K562 (cell line): ENCODE measurements around the gene PPCDC. TPM values are rescaled to one million over a fixed set of nuclear protein-coding genes. Genes with fewer than 3 reads are reported as not detected.
A peak's percentile ranks its signal among the peaks of the same experiment; 100 is the strongest.

ENCODE experiments used
- BRD4 ChIP-seq: fragments of 200-600 bp; sonication (generic); IDR thresholded peaks from 2 replicates; pipeline ENCODE4 v1.6.1; 2017; ENCODE audit warnings: inconsistent platforms
- ELF2 ChIP-seq: fragments of 250-450 bp; sonication (Bioruptor Pico); IDR thresholded peaks from 2 replicates; pipeline ENCODE4 v1.5.0; 2021; ENCODE audit warnings: mild to moderate bottlenecking
- MAFG ChIP-seq: fragments of 450-650 bp; conservative IDR thresholded peaks from 2 replicates; pipeline ENCODE4 v1.6.1; 2016; ENCODE audit warnings: missing genetic modification characterization, missing compliant biosample characterization
- MECOM ChIP-seq: fragments of 250-450 bp; sonication (Bioruptor Pico); IDR thresholded peaks from 2 replicates; pipeline ENCODE4 v1.8.0; 2022; ENCODE audit warnings: inconsistent platforms
- MYNN ChIP-seq, 2 experiments: sonication (generic); formaldehyde crosslinking in 1 of 2; IDR thresholded peaks; 2 replicates each; pipeline versions ENCODE4 v1.5.0 to v1.6.1; 2016 to 2020; ENCODE audit warnings: antibody characterized with exemption in 1 of 2, missing genetic modification reagents in 1 of 2
- PML ChIP-seq: IDR thresholded peaks from 2 replicates; pipeline ENCODE4 v1.6.1; 2012; ENCODE audit warnings: low read length, inconsistent platforms
- PPARD ChIP-seq: fragments of 250-450 bp; sonication (Bioruptor Pico); IDR thresholded peaks from 2 replicates; pipeline ENCODE4 v1.8.0; 2022; ENCODE audit warnings: inconsistent platforms, mild to moderate bottlenecking, moderate library complexity
- RAD21 ChIP-seq, 2 experiments: fragments of 250-450 bp in 1 of 2; fragments of 450-650 bp in 1 of 2; sonication (Bioruptor Pico) in 1 of 2; formaldehyde crosslinking in 1 of 2; IDR thresholded peaks in 1 of 2; conservative IDR thresholded peaks in 1 of 2; 2 replicates each; pipeline versions ENCODE4 v1.4.0 to v1.8.0; 2020 to 2022; ENCODE audit warnings: mild to moderate bottlenecking in 2 of 2, moderate library complexity in 1 of 2
- RBM34 ChIP-seq: fragments of 200-400 bp; formaldehyde crosslinking; IDR thresholded peaks from 2 replicates; pipeline ENCODE4 v1.6.1; 2018; ENCODE audit warnings: low read length, borderline replicate concordance; ENCODE audit not compliant: insufficient read depth
- SIN3A ChIP-seq, 2 experiments: fragments of 150-350 bp in 1 of 2; IDR thresholded peaks; 2 replicates each; pipeline ENCODE4 v1.6.1; 2011 to 2016; ENCODE audit warnings: borderline replicate concordance in 2 of 2, low read depth in 2 of 2, low read length in 2 of 2, mild to moderate bottlenecking in 2 of 2, moderate library complexity in 2 of 2; ENCODE audit not compliant: control insufficient read depth in 1 of 2
- TEAD2 ChIP-seq: fragments of 450-650 bp; IDR thresholded peaks from 2 replicates; pipeline ENCODE4 v1.6.1; 2016; ENCODE audit warnings: missing genetic modification characterization, control low read depth, missing compliant biosample characterization
- TRIM28 ChIP-seq: fragments of 450-650 bp; IDR thresholded peaks from 2 replicates; pipeline ENCODE4 v1.6.1; 2017
- ZEB2 ChIP-seq: fragments of 450-650 bp; IDR thresholded peaks from 2 replicates; pipeline ENCODE4 v1.6.1; 2016
- ZNF121 ChIP-seq: sonication (generic); formaldehyde crosslinking; conservative IDR thresholded peaks from 2 replicates; pipeline ENCODE4 v1.8.0; 2022; ENCODE audit warnings: missing genetic modification reagents
- ZNF212 ChIP-seq: fragments of 450-650 bp; formaldehyde crosslinking; IDR thresholded peaks from 2 replicates; pipeline ENCODE4 v1.4.0; 2020; ENCODE audit warnings: mild to moderate bottlenecking
- ZNF766 ChIP-seq: fragments of 200-800 bp; sonication (Bioruptor generic); conservative IDR thresholded peaks from 2 replicates; pipeline ENCODE4 v1.6.1; 2016; ENCODE audit warnings: missing genetic modification characterization, missing compliant biosample characterization
- polyA plus RNA-seq, 8 experiments: library from polyadenylated mRNA; depleted of rRNA in 4 of 8; stranded (reverse) in 5 of 8; unstranded in 3 of 8; fragments of >200 nt; fragmentation: Nextera tagmentation in 2 of 8; fragmentation: Illumina TruSeq in 1 of 8; extraction: Ambion mirVana in 2 of 8; extraction: Trizol in 1 of 8; gene quantifications; 2 replicates each; pipeline versions ENCODE4 v1.2.1 to v1.2.3, GENCODE V29; 2011 to 2014; ENCODE audit warnings: inconsistent platforms in 1 of 8, missing spikeins in 1 of 8
- total RNA-seq, 7 experiments: library from RNA; depleted of rRNA in 6 of 7; stranded (reverse); fragments of >200 nt in 6 of 7; fragmentation: Illumina TruSeq in 2 of 7; extraction: Trizol in 2 of 7; gene quantifications; 2 replicates each; pipeline versions ENCODE4 v1.2.1 to v1.2.3, GENCODE V29; 2011 to 2021; ENCODE audit warnings: low replicate concordance in 1 of 7
- TF ChIP-seq, protein P1 (sequence below): sonication (generic); formaldehyde crosslinking; IDR thresholded peaks from 2 replicates; pipeline ENCODE4 v1.8.0; 2023; ENCODE audit warnings: missing genetic modification reagents, mild to moderate bottlenecking, borderline replicate concordance

The PPCDC gene
- total and polyA plus RNA-seq, 9 of the 15 experiments (the other 6 are each of a cell fraction or from before 2014, with no cell fraction given) = 10.9 to 53.6 (median 16.7) TPM

DNA sequence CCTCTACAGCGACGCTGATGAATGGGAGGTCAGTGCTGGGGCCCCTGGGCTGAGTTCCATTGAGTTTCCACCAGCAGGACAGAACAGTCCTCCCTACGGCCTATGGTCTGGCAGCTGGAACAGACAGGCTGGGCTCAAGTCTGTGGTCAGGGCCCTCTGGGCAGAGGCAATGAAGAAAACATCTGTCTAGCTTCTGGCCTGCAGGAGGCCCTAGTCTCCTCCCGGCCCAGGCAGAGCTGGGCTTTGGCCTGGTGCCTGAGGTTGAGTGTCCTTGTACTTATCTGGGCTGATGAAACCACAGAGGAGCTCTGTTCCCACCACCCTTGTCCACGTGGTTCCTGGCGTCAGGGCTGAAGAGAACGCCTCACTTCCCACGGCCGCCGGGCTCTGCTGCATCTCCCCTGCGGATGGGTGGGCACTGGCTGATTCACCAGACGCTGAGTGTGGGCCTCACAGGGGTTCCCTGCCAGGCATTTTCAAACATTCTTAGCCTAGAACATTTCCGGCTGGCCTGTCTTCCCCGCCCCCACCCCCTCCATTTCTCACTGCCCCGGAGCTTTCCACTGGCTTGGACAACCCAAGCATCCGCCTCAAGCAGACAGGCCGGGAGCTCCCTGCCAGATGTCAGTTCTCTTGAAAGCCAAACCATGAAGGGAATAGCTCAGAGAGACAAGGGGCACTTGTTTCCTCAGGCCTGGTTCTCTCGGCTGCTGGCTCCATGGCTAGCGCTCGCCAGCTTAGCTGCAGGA is 20.3 kb downstream of the PPCDC start (continued):
- TF ChIP-seq, protein P1, sequence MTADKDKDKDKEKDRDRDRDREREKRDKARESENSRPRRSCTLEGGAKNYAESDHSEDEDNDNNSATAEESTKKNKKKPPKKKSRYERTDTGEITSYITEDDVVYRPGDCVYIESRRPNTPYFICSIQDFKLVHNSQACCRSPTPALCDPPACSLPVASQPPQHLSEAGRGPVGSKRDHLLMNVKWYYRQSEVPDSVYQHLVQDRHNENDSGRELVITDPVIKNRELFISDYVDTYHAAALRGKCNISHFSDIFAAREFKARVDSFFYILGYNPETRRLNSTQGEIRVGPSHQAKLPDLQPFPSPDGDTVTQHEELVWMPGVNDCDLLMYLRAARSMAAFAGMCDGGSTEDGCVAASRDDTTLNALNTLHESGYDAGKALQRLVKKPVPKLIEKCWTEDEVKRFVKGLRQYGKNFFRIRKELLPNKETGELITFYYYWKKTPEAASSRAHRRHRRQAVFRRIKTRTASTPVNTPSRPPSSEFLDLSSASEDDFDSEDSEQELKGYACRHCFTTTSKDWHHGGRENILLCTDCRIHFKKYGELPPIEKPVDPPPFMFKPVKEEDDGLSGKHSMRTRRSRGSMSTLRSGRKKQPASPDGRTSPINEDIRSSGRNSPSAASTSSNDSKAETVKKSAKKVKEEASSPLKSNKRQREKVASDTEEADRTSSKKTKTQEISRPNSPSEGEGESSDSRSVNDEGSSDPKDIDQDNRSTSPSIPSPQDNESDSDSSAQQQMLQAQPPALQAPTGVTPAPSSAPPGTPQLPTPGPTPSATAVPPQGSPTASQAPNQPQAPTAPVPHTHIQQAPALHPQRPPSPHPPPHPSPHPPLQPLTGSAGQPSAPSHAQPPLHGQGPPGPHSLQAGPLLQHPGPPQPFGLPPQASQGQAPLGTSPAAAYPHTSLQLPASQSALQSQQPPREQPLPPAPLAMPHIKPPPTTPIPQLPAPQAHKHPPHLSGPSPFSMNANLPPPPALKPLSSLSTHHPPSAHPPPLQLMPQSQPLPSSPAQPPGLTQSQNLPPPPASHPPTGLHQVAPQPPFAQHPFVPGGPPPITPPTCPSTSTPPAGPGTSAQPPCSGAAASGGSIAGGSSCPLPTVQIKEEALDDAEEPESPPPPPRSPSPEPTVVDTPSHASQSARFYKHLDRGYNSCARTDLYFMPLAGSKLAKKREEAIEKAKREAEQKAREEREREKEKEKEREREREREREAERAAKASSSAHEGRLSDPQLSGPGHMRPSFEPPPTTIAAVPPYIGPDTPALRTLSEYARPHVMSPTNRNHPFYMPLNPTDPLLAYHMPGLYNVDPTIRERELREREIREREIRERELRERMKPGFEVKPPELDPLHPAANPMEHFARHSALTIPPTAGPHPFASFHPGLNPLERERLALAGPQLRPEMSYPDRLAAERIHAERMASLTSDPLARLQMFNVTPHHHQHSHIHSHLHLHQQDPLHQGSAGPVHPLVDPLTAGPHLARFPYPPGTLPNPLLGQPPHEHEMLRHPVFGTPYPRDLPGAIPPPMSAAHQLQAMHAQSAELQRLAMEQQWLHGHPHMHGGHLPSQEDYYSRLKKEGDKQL (CRISPR knock-in tag) = 0 out of 2 replicates have a peak, but pooled peaks have one; percentile 44
- peak; percentile 94 for TF ChIP-seq ZNF766
- peak; percentile 95 for TF ChIP-seq RAD21 (CRISPR knock-in tag; conservative IDR thresholded peaks at IDR 0.05 in 1 of 2, IDR thresholded peaks at IDR 0.05 in 1 of 2)
- no peak for TF ChIP-seq ELF2 (CRISPR knock-in tag)
- TF ChIP-seq PML = peak; percentile 49; the same call in 1 of the 2 replicates
- 0 out of 2 replicates have a peak, but pooled peaks have one; percentile 25 for TF ChIP-seq MECOM (CRISPR knock-in tag)
- TF ChIP-seq ZEB2 = peak; percentile 69
- peak in 1 of 2 experiments; percentile 69; a peak in 1 of 4 replicates for TF ChIP-seq SIN3A (IDR thresholded peaks at IDR 0.05; ENCODE audit: borderline replicate concordance in 2 of 2, control insufficient read depth in 1 of 2, low read depth in 2 of 2, low read length in 2 of 2)
- TF ChIP-seq BRD4 = 0 out of 2 replicates have a peak, but pooled peaks have one; percentile 63
- no peak for TF ChIP-seq MAFG (tag)
- no peak for TF ChIP-seq ZNF121 (CRISPR knock-in tag)
- TF ChIP-seq ZNF212 (CRISPR knock-in tag) = no peak
- TF ChIP-seq RBM34 = no peak
- TF ChIP-seq TRIM28 = no peak
- TF ChIP-seq PPARD (CRISPR knock-in tag) = no peak
- no peak for TF ChIP-seq TEAD2 (tag)
- peak; percentile 63; the same call in 1 of the 2 replicates for TF ChIP-seq MYNN (IDR thresholded peaks at IDR 0.05)
- no peak for TF ChIP-seq MYNN (CRISPR knock-in tag; IDR thresholded peaks at IDR 0.05)
